GM18951 (cell line): ENCODE data around the gene SAMD4A.

Experiments
- POLR2A ChIP-seq: IDR thresholded peaks from 4 replicates; pipeline ENCODE4 v1.6.1; 2011; ENCODE audit warnings: mild to moderate bottlenecking; ENCODE audit not compliant: insufficient read length, insufficient read depth; ENCODE audit errors: extremely low read depth
- in situ Hi-C: fragments of 300-500 bp; cut with MboI; formaldehyde crosslinking; loops from one replicate; pipeline ENCODE4 v1.12.0; 2022; ENCODE audit warnings: low sequenced_read_pairs, mixed read lengths, inconsistent platforms; ENCODE audit not compliant: unreplicated experiment

SAMD4A gene, protein sequence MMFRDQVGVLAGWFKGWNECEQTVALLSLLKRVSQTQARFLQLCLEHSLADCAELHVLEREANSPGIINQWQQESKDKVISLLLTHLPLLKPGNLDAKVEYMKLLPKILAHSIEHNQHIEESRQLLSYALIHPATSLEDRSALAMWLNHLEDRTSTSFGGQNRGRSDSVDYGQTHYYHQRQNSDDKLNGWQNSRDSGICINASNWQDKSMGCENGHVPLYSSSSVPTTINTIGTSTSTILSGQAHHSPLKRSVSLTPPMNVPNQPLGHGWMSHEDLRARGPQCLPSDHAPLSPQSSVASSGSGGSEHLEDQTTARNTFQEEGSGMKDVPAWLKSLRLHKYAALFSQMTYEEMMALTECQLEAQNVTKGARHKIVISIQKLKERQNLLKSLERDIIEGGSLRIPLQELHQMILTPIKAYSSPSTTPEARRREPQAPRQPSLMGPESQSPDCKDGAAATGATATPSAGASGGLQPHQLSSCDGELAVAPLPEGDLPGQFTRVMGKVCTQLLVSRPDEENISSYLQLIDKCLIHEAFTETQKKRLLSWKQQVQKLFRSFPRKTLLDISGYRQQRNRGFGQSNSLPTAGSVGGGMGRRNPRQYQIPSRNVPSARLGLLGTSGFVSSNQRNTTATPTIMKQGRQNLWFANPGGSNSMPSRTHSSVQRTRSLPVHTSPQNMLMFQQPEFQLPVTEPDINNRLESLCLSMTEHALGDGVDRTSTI

DNA sequence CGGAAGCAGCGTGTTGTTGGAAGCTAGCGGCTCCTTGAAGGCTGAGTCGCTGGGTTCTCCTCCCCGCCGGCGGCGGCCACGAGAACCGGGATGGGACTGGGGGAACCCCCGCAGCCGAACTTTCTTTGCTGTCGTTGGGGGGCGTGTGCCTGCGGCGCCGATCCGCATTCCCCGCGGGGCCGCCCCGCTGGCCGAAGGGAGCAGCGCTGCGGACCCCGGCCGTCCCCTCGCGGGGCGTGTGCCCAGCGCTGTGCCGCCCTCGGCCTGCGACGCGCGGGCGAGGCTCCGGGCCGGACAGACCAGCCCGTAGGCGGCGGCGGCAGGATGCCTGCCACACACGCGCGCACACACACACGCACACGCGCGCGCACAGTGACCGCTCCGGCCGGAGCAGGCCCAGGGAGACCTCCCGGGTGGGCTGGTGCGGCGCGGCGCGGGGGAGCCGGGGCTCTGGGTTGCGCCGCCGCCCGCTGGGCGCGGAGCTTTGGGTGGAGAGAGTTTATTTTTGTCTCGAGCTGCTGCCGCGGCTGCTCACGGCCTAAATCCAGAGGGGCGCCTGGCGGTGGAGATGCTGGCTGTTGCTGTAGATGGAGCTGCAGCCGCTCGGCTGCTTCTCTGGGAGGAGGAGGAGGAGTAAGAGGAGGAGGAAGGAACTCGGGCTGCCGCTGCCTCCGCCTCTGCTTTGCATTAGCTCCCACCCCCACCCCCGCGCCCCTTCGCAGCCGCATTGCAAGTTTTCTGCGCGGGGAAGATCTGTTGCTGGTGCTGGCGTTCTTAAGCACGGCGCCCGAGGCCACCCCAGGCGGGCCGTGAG, at the start of gene SAMD4A:
SAMD4A (plus strand) TSS at position 719 of the 814 bp plus-strand sequence. CDS start 789 bp downstream, outside the sequence.
- in situ Hi-C loops, result no loop called here
- peak; percentile 56 for TF ChIP-seq POLR2A

DNA sequence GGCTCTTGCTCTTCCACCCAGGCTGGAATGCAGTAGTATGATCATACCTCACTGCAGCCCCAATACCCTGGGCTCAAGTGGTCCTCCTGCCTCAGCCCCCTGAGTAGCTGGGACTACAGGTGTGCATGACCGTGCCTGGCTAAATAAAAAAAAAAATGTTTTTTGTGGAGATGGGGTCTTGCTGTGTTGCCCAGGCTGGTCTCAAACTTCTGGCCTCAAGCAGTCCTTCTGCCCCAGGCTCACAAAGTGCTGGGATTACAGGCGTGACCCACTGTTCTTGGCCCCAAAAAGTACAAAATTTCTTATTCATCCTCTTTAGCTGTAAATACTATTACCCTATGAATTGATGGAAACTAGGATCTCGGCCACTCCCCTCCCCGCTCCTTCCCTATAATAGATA, 42.5 kb upstream of the SAMD4A start:
- in situ Hi-C loops, result no loop called here
- no peak for TF ChIP-seq POLR2A

DNA sequence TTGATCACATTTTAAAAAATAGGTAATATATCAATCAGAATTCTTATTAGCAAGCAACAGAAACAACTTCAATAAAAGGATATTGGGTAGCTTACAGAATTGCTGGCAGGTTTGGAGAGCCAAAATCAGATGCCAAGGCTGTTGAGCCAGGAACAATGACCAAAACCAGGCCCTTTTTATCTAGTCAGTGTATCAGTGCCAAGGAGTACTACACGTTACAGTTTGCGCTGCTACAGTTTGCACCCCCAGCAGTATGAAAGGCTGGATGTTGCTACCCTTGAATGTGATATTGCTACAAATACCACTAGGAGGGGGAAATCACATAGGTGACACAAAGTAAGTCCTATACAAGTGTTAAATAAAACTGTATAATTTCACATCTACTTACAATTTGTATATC, 38.0 kb upstream of the SAMD4A start:
- no peak for TF ChIP-seq POLR2A
- in situ Hi-C loops, result no loop called here

DNA sequence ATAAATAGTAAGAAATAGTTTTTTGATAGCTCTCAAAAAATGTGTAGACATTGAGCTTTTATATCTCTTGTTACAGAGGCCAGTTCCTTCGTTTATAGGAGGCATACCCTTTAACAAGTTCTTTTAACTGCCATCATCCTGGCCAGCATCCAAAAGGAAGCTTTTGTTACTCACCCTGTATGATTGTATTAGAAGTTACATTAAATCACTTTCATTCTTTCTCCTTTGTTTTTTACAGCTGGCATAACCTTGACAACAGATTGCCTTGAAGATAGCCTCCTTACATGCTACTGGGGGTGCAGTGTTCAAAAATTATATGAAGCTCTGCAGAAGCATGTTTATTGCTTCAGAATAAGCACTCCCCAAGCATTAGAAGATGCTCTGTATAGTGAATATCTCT, 37.1 kb upstream of the SAMD4A start:
- in situ Hi-C loops, result no loop called here
- TF ChIP-seq POLR2A, result no peak

- TF ChIP-seq POLR2A, result no peak
- in situ Hi-C loops, result no loop called here
Measured at GRCh38 chr14:54532111-54533012, 34.6 kb upstream of the SAMD4A start.

GRCh38 chr14:54533100-54533499, 33.8 kb upstream of the SAMD4A start:
- in situ Hi-C loops, result no loop called here
- TF ChIP-seq POLR2A, result no peak

DNA sequence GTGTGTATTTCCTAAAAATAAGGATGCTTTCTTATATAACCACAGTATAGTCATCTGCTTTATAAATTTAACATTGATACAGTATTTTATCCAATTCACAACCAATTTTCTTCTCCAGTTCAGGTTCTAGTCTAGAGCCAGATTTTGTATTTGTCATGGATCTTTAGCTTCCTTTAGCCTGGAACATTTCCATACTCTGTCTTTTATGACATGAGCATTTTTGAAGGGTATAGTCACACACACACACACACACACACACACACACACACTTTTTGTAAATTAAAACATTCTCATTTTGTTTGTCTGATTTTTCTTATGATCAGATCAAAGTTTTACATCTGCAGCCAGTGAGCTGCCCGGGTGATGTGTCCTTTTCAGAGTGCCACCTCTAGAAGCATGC, 31.8 kb upstream of the SAMD4A start:
- in situ Hi-C loops, result no loop called here
- no peak for TF ChIP-seq POLR2A

GRCh38 chr14:54535646-54536045, 31.3 kb upstream of the SAMD4A start:
- in situ Hi-C loops, result no loop called here

GRCh38 chr14:54537651-54538050, 29.3 kb upstream of the SAMD4A start:
- no peak for TF ChIP-seq POLR2A
- in situ Hi-C loops, result no loop called here

More at GRCh38 chr14:54535646-54536045, 31.3 kb upstream of the SAMD4A start:
- TF ChIP-seq POLR2A, result no peak

DNA sequence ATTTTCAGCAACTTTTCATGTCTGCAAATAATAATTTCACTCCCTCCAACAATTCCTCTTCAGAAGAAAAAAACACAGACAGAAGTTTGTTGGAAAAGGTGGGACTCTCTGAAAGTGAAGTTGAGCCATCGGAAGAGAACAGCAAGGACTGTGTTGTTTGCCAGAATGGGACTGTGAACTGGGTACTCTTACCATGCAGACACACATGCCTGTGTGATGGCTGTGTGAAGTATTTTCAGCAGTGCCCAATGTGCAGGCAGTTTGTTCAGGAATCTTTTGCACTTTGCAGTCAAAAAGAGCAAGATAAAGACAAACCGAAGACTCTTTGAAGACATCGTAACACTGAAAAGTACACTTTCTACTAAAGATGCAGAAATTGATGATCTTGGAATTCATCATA, 28.9 kb upstream of the SAMD4A start:
- in situ Hi-C loops, result no loop called here
- no peak for TF ChIP-seq POLR2A

GRCh38 chr14:54547583-54547982, 19.3 kb upstream of the SAMD4A start:
- in situ Hi-C loops, result no loop called here

GRCh38 chr14:54548491-54548890, 18.4 kb upstream of the SAMD4A start:
- in situ Hi-C loops, result no loop called here
- no peak for TF ChIP-seq POLR2A

More at GRCh38 chr14:54547583-54547982, 19.3 kb upstream of the SAMD4A start:
- TF ChIP-seq POLR2A, result no peak

GRCh38 chr14:54549862-54550261, 17.1 kb upstream of the SAMD4A start:
- no peak for TF ChIP-seq POLR2A
- in situ Hi-C loops, result no loop called here

DNA sequence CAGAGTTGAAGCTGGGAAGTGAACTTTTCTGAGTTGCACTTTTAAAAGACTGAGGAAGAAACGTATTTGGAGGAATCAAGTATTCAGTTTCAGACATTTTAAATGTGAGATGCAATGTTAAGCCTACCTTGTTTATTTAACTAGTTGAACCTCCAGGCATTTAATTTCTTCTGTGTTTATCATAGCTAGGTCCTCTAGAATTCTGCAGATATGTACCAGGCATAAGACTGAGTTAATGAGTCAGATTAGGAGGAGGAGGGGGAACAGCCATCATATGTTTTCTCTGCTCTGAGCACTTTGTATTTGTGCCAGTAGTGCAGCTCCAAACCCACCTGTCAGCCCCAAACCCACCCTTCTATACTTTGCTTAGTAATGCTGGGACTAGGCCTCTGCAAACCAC, 16.4 kb upstream of the SAMD4A start:
- no peak for TF ChIP-seq POLR2A
- in situ Hi-C loops, result no loop called here
